CD8-positive, alpha-beta memory T cell (primary cell): ENCODE results near the gene MAP3K19. TPM values are rescaled to one million over a fixed set of nuclear protein-coding genes. Genes with fewer than 3 reads are reported as not detected.

Experiments used
- CTCF ChIA-PET: fragments of 350-600 bp; sonication (Branson Sonifier 250); formaldehyde crosslinking; loops from one replicate; lab custom pipeline; 2021; ENCODE audit warnings: antibody characterized with exemption; lab: Charles Lee
- POLR2A ChIA-PET: fragments of 350-600 bp; sonication (Branson Sonifier 250); formaldehyde crosslinking; loops from one replicate; lab custom pipeline; 2021; ENCODE audit warnings: antibody characterized with exemption; lab: Charles Lee
- DNase-seq, 5 donors: peaks; one replicate each; pipeline versions ENCODE4 v3.0.0 to v3.0.0-alpha.2; 2020 to 2022; ENCODE audit warnings: mixed read lengths in 1 of 5
- H3K27ac ChIP-seq: one replicate; pipeline ENCODE4 v1.7.0; 2013; ENCODE audit warnings: low read depth, mild to moderate bottlenecking, low read length, moderate library complexity
- H3K27me3 ChIP-seq: 2 replicates; pipeline ENCODE4 v1.7.0; 2013; ENCODE audit warnings: low read length, mild to moderate bottlenecking; ENCODE audit not compliant: insufficient read depth, poor library complexity, severe bottlenecking
- H3K36me3 ChIP-seq: 2 replicates; pipeline ENCODE4 v1.7.0; 2013; ENCODE audit warnings: mild to moderate bottlenecking, low read length, moderate library complexity; ENCODE audit not compliant: insufficient read depth
- H3K4me1 ChIP-seq: 2 replicates; pipeline ENCODE4 v1.7.0; 2013; ENCODE audit warnings: mild to moderate bottlenecking, low read length, moderate library complexity; ENCODE audit not compliant: insufficient read depth
- H3K4me3 ChIP-seq: 2 replicates; pipeline ENCODE4 v1.7.0; 2013; ENCODE audit warnings: mild to moderate bottlenecking, low read length
- H3K9me3 ChIP-seq: 2 replicates; pipeline ENCODE4 v1.7.0; 2013; ENCODE audit warnings: mild to moderate bottlenecking, low read length
- H3K27ac Mint-ChIP-seq, 8 donors: one replicate each; pipeline ENCODE4 v1.8.0; 2020 to 2021; ENCODE audit warnings: mixed read lengths in 8 of 8, mild to moderate bottlenecking in 6 of 8, inconsistent platforms in 3 of 8, moderate library complexity in 3 of 8
- H3K27me3 Mint-ChIP-seq, 2 donors: one replicate each; pipeline ENCODE4 v1.8.0; 2020 to 2021; ENCODE audit warnings: mixed read lengths in 2 of 2, mild to moderate bottlenecking in 1 of 2, moderate library complexity in 1 of 2
- H3K36me3 Mint-ChIP-seq, 3 donors: one replicate each; pipeline ENCODE4 v1.8.0; 2020 to 2021; ENCODE audit warnings: mixed read lengths in 3 of 3, inconsistent platforms in 1 of 3, mild to moderate bottlenecking in 1 of 3
- H3K4me1 Mint-ChIP-seq, 3 donors: one replicate each; pipeline ENCODE4 v1.8.0; 2020 to 2021; ENCODE audit warnings: mixed read lengths in 3 of 3, inconsistent platforms in 1 of 3, mild to moderate bottlenecking in 1 of 3
- H3K4me3 Mint-ChIP-seq, 7 donors: one replicate each; pipeline ENCODE4 v1.8.0; 2020 to 2021; ENCODE audit warnings: mixed read lengths in 7 of 7, mild to moderate bottlenecking in 6 of 7, moderate library complexity in 4 of 7, inconsistent platforms in 2 of 7
- H3K9me3 Mint-ChIP-seq, 5 donors: one replicate each; pipeline ENCODE4 v1.8.0; 2020 to 2022; ENCODE audit warnings: mixed read lengths in 5 of 5, mild to moderate bottlenecking in 3 of 5, moderate library complexity in 2 of 5, inconsistent platforms in 1 of 5
- polyA plus RNA-seq: library from polyadenylated mRNA; unstranded; fragments of 300-500 nt; fragmentation: Illumina TruSeq; gene quantifications from one replicate; pipeline ENCODE4 v1.2.3, GENCODE V29; 2021
- total RNA-seq, 2 experiments: library from RNA; stranded (reverse); gene quantifications; one replicate each; pipeline ENCODE4 v1.2.3, GENCODE V29; 2021

MAP3K19 gene
- total and polyA plus RNA-seq, 3 experiments from 2014 or later: not detected

DNA sequence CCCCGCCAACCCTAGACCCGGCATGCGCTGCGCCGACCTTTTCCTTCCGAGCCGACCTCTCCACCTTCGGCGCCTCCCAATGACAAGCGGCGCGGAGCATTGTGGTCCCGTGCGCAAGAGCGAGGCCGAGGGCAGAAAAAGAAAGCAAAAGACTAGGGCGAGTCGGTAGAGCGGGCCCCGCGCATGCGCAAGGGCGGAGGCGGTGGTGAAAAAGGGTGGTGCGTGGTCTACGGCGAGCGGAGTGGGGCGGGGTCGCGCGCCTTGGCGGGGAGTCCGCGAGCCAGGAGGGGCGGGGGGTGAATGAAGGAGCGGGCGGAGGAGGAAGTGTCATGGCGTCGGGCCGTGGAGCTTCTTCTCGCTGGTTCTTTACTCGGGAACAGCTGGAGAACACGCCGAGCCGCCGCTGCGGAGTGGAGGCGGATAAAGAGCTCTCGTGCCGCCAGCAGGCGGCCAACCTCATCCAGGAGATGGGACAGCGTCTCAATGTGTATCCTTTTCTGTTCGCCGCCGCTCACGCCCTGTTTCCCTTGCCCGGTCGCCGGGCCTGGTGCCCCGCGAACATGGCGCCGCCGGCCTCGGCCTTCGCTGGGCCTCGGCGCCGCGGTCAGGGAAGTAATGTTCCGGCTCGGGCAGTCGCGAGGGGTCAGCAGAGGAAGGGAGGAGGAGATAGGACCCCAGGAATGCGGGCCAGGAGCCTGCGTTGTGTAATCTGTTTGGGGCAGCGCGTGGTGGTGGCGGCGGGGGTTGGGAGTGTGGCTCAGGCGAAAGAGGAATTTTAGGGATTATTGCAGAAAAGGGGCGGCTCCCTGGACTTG is 128.5 kb downstream of the MAP3K19 start, which contains the start of gene CCNT2:
Gene CCNT2, plus strand, starts transcription at position 297 of the 815 bp plus-strand sequence. Its CDS starts 33 bp downstream, at position 330.
- peak within 1 kb of the TSS; percentile 96 for H3K27ac ChIP-seq
- H3K4me3 ChIP-seq: peak within 1 kb of the TSS; percentile 91
- H3K36me3 Mint-ChIP-seq: peaks cover 0 to 34% (median 9%) of the 10 kb centered on the region in 3 donors
- POLR2A ChIA-PET: interaction anchor here (0.8 to 2.4 kb wide), 4 partner anchors 250 to 824 kb away, joined by 3 to 15 read pairs (median 4); partner anchors contain the start of genes R3HDM1, UBXN4 and ZRANB3
- peak within 1 kb of the TSS; percentile 91 to 100 (median 98) for H3K27ac Mint-ChIP-seq
- peaks cover 50 to 67% (median 57%) of the 10 kb centered on the region in 3 donors for H3K4me1 Mint-ChIP-seq
- CTCF ChIA-PET: no interaction called here
- peaks cover 4% of the 10 kb centered on the region for H3K36me3 ChIP-seq
- H3K9me3 ChIP-seq: no peaks in the 10 kb centered on the region
- peaks cover 4 to 6% of the 10 kb centered on the region in 2 donors for H3K27me3 Mint-ChIP-seq
- peaks cover 49% of the 10 kb centered on the region for H3K4me1 ChIP-seq
- peaks cover 0 to 5% (median 0%) of the 10 kb centered on the region in 5 donors for H3K9me3 Mint-ChIP-seq
- H3K4me3 Mint-ChIP-seq: peak within 1 kb of the TSS; percentile 89 to 99 (median 91)
- DNase-seq: peak; percentile 99 to 100 (median 100)
- H3K27me3 ChIP-seq: no peaks in the 10 kb centered on the region

DNA sequence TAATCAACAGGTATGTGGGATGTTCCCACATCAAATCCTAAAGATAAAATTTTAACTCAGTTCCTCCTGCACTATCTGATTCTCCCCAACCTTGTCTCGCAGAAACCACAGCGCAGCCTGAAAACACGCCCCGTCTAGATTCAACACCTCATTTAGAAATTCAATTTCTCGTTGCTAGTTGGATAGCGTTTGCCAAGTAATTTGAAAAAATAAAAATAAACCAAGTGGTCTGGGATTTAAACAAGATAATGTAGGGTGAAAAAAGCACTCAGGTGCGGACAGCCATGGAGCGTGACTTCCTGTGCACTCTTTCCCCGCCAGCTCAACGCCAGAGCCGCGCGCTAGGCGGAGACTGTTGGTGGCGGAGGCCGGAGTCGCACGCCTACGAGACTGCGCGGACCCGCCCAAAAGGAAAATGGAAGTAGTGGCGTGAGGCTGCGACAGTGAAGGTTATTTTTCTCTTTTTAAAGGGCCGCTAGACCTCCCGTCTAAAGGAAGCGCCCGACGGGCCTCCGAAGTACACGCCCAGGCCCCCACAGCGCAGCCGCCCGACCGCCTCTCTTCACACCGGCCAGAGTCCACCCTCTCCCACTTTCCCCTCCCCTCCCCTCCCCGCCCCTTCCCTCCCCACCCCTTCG is 129.2 kb downstream of the MAP3K19 start:
- Mint-ChIP-seq H3K9me3 (peaks cover 0 to 5% (median 0%) of the 10 kb centered on the region in 5 donors), H3K27me3 (peaks cover 4 to 6% of the 10 kb centered on the region in 2 donors), H3K4me1 (peaks cover 45 to 60% (median 50%) of the 10 kb centered on the region in 3 donors), H3K36me3 (peaks cover 0 to 29% (median 9%) of the 10 kb centered on the region in 3 donors), H3K4me3 (peak overlapping the region; percentile 89 to 99 (median 91)), H3K27ac (peak overlapping the region; percentile 91 to 100 (median 98))
- Histone ChIP-seq H3K36me3 (peaks cover 4% of the 10 kb centered on the region), H3K27ac (peak overlapping the region; percentile 89), H3K4me3 (peak overlapping the region; percentile 81), H3K4me1 (peaks cover 44% of the 10 kb centered on the region), H3K9me3 (no peaks in the 10 kb centered on the region), H3K27me3 (no peaks in the 10 kb centered on the region)
- ChIA-PET POLR2A (interaction anchor here (0.6 to 2.4 kb wide), 5 partner anchors 249 to 825 kb away, joined by 3 to 15 read pairs (median 5); partner anchors contain the start of genes R3HDM1, UBXN4 and ZRANB3), CTCF (interaction anchor here (0.8 to 0.9 kb wide), 2 partner anchors 247 to 613 kb away, joined by 3 read pairs; partner anchors contain the start of genes R3HDM1 and ZRANB3)
- DNase-seq: peak in 4 of 5 donors; percentile 83 to 89 (median 87)

DNA sequence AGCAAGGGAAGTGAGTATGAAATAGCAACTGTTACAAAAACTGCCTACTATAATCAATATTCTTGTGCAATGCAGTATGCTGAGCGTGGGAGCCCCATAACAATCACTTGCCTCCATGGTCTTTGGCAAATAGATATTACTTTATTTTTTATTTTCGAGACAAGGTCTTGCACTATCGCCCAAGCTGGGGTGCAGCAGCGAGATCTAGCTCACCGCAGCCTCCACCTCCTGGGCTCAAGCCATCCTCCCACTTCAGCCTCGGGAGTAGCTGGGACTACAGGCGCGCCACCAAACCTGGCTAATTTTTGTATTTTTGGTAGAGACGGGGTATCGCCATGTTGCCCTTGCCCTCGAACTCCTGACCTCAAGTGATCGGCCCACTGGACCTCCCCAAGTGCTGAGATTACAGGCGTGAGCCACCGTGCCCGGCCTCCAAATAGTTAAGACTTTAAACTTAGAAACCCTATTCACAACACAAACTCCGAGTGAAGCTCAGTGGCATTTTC is 129.8 kb downstream of the MAP3K19 start:
- Mint-ChIP-seq H3K4me3 (peak overlapping the region; percentile 89 to 99 (median 91)), H3K4me1 (peaks cover 40 to 54% (median 44%) of the 10 kb centered on the region in 3 donors), H3K9me3 (peaks cover 0 to 5% (median 0%) of the 10 kb centered on the region in 5 donors), H3K27ac (peak overlapping the region; percentile 91 to 100 (median 98)), H3K36me3 (peaks cover 0 to 25% (median 9%) of the 10 kb centered on the region in 3 donors), H3K27me3 (peaks cover 4 to 6% of the 10 kb centered on the region in 2 donors)
- Histone ChIP-seq H3K9me3 (no peaks in the 10 kb centered on the region), H3K36me3 (peaks cover 4% of the 10 kb centered on the region), H3K27me3 (no peaks in the 10 kb centered on the region), H3K4me3 (peak overlapping the region; percentile 81), H3K27ac (peak overlapping the region; percentile 89), H3K4me1 (peaks cover 39% of the 10 kb centered on the region)
- CTCF ChIA-PET: interaction anchor here (0.8 to 0.9 kb wide), 2 partner anchors 247 to 614 kb away, joined by 3 read pairs; partner anchors contain the start of genes R3HDM1 and ZRANB3
- POLR2A ChIA-PET: interaction anchor here (0.6 to 2.4 kb wide), 3 partner anchors 614 to 825 kb away, joined by 5 to 15 read pairs (median 5); partner anchors contain the start of genes R3HDM1 and ZRANB3
- DNase-seq: peak in 1 of 5 donors; percentile 2

Other genes starting within 250 kb of the MAP3K19 start
- gene ACMSD, start 208.8 kb downstream of the MAP3K19 start, total RNA-seq: not detected
- gene ACMSD, start 208.8 kb downstream of the MAP3K19 start, polyA plus RNA-seq: not detected
- 10 to 100 TPM; 35.1 to 36.8 TPM for gene CCNT2, start 128.6 kb downstream of the MAP3K19 start, total RNA-seq
- gene CCNT2, start 128.6 kb downstream of the MAP3K19 start, polyA plus RNA-seq: 15.5 TPM
- gene RAB3GAP1, start 4.8 kb upstream of the MAP3K19 start, total RNA-seq: 10 to 100 TPM; 22.8 to 23.6 TPM
- gene RAB3GAP1, start 4.8 kb upstream of the MAP3K19 start, polyA plus RNA-seq: 12.8 TPM